Stomach (tissue), 9 donors: ENCODE data around the gene SLC2A14. TPM values are rescaled to one million over a fixed set of nuclear protein-coding genes. Genes with fewer than 3 reads are reported as not detected.
"Not testable (repeated sequence)": the region's sequence is repeated elsewhere in the genome, so short reads cannot be mapped to it uniquely, and the experiment has no call there.

Experiments
- DNase-seq, 2 donors: peaks; one replicate each; pipeline versions ENCODE4 v3.0.0 to v3.0.0-alpha.2; 2013 to 2019
- H3K27ac ChIP-seq, 5 donors: fragments of 200-600 bp in 4 of 5; sonication (generic) in 4 of 5; one replicate each; pipeline ENCODE4 v1.5.1; 2013 to 2019; ENCODE audit warnings: mild to moderate bottlenecking in 1 of 5, moderate library complexity in 1 of 5
- H3K27me3 ChIP-seq, 3 donors: fragments of 200-600 bp; sonication (generic); one replicate each; pipeline ENCODE4 v1.5.1; 2017 to 2019; ENCODE audit warnings: mixed run types in 1 of 3
- H3K36me3 ChIP-seq, 4 donors: fragments of 200-600 bp; sonication (generic); 1 replicate in 3 of 4; 2 replicates in 1 of 4; pipeline ENCODE4 v1.5.1; 2016 to 2019
- H3K4me1 ChIP-seq, 4 donors: fragments of 200-600 bp; sonication (generic); one replicate each; pipeline ENCODE4 v1.5.1; 2016 to 2019
- H3K4me3 ChIP-seq, 4 donors: fragments of 200-600 bp; sonication (generic) in 3 of 4; one replicate each; pipeline ENCODE4 v1.5.1; 2016 to 2019; ENCODE audit warnings: mild to moderate bottlenecking in 1 of 4
- H3K9me3 ChIP-seq, 4 donors: fragments of 200-600 bp; sonication (generic); one replicate each; pipeline ENCODE4 v1.5.1; 2016 to 2019
- EP300 ChIP-seq: sonication (generic); formaldehyde crosslinking; IDR thresholded peaks from one replicate; pipeline ENCODE4 v1.6.1; 2017; ENCODE audit warnings: antibody characterized with exemption
- POLR2A ChIP-seq, 4 donors: fragments of 450-650 bp; IDR thresholded peaks; one replicate each; pipeline ENCODE4 v1.6.1; 2016; ENCODE audit warnings: antibody characterized with exemption in 4 of 4, control low read depth in 2 of 4, mild to moderate bottlenecking in 1 of 4, moderate library complexity in 1 of 4
- POLR2AphosphoS5 ChIP-seq, 3 donors: sonication (generic); formaldehyde crosslinking; IDR thresholded peaks; one replicate each; pipeline ENCODE4 v1.6.1; 2016; ENCODE audit warnings: antibody characterized with exemption in 3 of 3
- WGBS, 5 donors: extraction: QIAGEN DNeasy Blood & Tissue Kit in 3 of 5; methylation state at CpG; one replicate each; pipeline versions ENCODE4 v1.1.5 to v1.1.7; 2013 to 2018; 5-methylcytosine and 5-hydroxymethylcytosine counted together
- intact Hi-C: fragments of 100-400 bp; cut with DNase I; formaldehyde crosslinking; loops from one replicate; pipeline ENCODE4 v1.15.1; 2023; ENCODE audit warnings: low total_unique reads
- polyA plus RNA-seq, 3 donors: library from polyadenylated mRNA; stranded (reverse); fragments of 200-250 nt; gene quantifications; one replicate each; pipeline ENCODE4 v1.2.3, GENCODE V29; 2013
- total RNA-seq, 5 donors: library from RNA; depleted of rRNA; stranded (reverse); fragments of >200 nt; gene quantifications; one replicate each; pipeline versions ENCODE4 v1.1.0 to v1.2.3, GENCODE V29; 2014 to 2016
- TF ChIP-seq, protein P1 (sequence below), 7 experiments: fragments of 450-650 bp in 4 of 7; fragments of 200-600 bp in 3 of 7; sonication (generic) in 3 of 7; IDR thresholded peaks; one replicate each; pipeline ENCODE4 v1.5.1; 2016 to 2019; ENCODE audit warnings: antibody characterized with exemption in 7 of 7, control low read depth in 2 of 7, mild to moderate bottlenecking in 1 of 7
- donor health status: healthy with polysubstance abuse.
- donor health status: Bipolar disorder and iron deficiency.
- donor health status: healthy.

Gene SLC2A14
- total and polyA plus RNA-seq, 8 donors = 0.05 to 0.61 TPM; not detected in 6

GRCh38 chr12:7832059-7832696, 40.5 kb downstream of the SLC2A14 start:
- TF ChIP-seq POLR2A (IDR thresholded peaks at IDR 0.05) (no peak), POLR2AphosphoS5 (IDR thresholded peaks at IDR 0.05) (no peak), EP300 (no peak)
- TF ChIP-seq, protein P1, sequence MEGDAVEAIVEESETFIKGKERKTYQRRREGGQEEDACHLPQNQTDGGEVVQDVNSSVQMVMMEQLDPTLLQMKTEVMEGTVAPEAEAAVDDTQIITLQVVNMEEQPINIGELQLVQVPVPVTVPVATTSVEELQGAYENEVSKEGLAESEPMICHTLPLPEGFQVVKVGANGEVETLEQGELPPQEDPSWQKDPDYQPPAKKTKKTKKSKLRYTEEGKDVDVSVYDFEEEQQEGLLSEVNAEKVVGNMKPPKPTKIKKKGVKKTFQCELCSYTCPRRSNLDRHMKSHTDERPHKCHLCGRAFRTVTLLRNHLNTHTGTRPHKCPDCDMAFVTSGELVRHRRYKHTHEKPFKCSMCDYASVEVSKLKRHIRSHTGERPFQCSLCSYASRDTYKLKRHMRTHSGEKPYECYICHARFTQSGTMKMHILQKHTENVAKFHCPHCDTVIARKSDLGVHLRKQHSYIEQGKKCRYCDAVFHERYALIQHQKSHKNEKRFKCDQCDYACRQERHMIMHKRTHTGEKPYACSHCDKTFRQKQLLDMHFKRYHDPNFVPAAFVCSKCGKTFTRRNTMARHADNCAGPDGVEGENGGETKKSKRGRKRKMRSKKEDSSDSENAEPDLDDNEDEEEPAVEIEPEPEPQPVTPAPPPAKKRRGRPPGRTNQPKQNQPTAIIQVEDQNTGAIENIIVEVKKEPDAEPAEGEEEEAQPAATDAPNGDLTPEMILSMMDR (IDR thresholded peaks at IDR 0.05) = peak in 3 of 7 experiments; percentile 24 to 30 (median 29)
- H3K36me3 ChIP-seq = no peaks in the 10 kb centered on the region
- no peak overlapping the region for H3K27ac ChIP-seq
- WGBS, 5 donors = 53 to 62% (median 58%) methylated on average over 6 of the region's 6 CpGs
- H3K4me1 ChIP-seq = no peaks in the 10 kb centered on the region
- H3K9me3 ChIP-seq = no peaks in the 10 kb centered on the region
- peak in 1 of 2 donors; percentile 71 for DNase-seq
- intact Hi-C loops = no loop called here
- no peak overlapping the region for H3K4me3 ChIP-seq
- no peaks in the 10 kb centered on the region for H3K27me3 ChIP-seq

DNA sequence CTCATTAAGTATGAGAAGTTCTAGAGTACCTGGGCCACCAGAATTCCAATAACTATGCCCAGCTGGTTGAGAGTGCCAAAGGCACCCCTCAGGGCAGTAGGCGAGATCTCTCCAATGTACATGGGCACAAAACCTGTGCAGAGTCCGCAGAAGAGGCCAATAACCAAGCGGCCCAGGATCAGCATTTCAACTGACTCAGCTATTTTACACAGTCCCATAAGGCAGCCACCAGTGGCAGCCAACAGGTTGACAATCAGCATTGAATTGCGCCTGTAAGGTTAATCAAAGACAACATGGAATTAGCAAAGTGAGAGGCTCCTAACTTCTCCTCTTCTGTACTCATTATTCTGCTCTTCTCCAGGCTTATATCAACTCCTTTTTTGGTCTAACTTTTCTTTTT, 43.0 kb downstream of the SLC2A14 start:
- H3K36me3 ChIP-seq, DNase-seq, H3K27ac ChIP-seq, H3K4me3 ChIP-seq, H3K27me3 ChIP-seq, H3K9me3 ChIP-seq, H3K4me1 ChIP-seq, intact Hi-C loops: not testable (repeated sequence)
- WGBS, 5 donors = 94 to 99% (median 97%) methylated on average over 4 of the region's 4 CpGs

DNA sequence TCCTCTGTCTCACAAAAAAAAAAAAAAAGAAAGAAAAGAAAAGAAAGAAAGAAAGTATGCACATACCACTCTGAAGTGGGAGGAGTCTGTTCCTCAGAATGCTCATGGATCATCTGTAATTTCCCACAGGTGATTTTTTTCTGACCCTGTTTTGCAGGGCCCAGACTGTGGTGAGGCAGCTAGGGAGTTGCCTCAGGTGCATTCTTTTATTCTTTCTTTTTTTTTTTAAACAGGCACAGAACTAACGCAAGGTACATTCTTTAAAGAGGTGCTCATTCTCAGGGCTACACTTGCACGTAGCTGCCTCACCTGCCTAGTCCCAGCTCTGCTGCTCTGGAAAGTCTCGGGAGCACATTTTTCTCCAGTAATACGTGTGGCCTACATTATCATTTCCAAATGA, 47.0 kb downstream of the SLC2A14 start:
- intact Hi-C loops, H3K36me3 ChIP-seq, H3K27ac ChIP-seq, H3K4me3 ChIP-seq, H3K9me3 ChIP-seq, H3K27me3 ChIP-seq, H3K4me1 ChIP-seq: not testable (repeated sequence)
- peak in 1 of 2 donors; percentile 35 for DNase-seq
- 44 to 69% (median 52%) methylated on average over 1 to 4 of the region's 4 CpGs for WGBS, 5 donors

- no peaks in the 10 kb centered on the region for H3K4me1 ChIP-seq
- no peaks in the 10 kb centered on the region for H3K9me3 ChIP-seq
- H3K27ac ChIP-seq = no peak overlapping the region
- TF ChIP-seq, protein P1 (IDR thresholded peaks at IDR 0.05) = peak in 5 of 7 experiments; percentile 59 to 72 (median 70)
- no peak for TF ChIP-seq POLR2A (IDR thresholded peaks at IDR 0.05)
- no peaks in the 10 kb centered on the region for H3K36me3 ChIP-seq
- WGBS, 5 donors = 2 to 6% (median 4%) methylated on average over 2 of the region's 2 CpGs
- intact Hi-C loops = no loop called here
- no peak overlapping the region for H3K4me3 ChIP-seq
- peak; percentile 71 to 83 for DNase-seq
- H3K27me3 ChIP-seq = no peaks in the 10 kb centered on the region
Observed at GRCh38 chr12:7806863-7807487, 65.7 kb downstream of the SLC2A14 start.

DNA sequence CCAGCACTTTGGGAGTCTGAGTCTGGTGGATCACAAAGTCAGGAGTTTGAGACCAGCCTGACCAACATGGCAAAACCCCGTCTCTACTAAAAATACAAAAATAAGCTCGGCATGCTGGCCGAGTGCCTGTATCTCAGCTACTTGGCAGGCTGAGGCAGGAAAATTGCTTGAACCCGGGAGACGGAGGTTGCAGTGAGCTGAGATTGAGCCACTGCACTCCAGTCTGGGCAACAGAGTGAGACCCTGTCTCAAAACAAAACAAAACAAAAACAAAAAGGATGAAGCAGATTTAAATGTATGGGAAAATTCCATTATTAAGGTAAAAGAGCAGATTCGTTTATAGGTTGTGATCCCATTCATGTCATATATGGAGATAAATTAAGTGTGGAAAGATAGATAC, 66.4 kb downstream of the SLC2A14 start:
- H3K27ac ChIP-seq, intact Hi-C loops, H3K9me3 ChIP-seq, H3K27me3 ChIP-seq, DNase-seq, H3K36me3 ChIP-seq, H3K4me1 ChIP-seq, H3K4me3 ChIP-seq: not testable (repeated sequence)
- 66 to 81% (median 74%) methylated on average over 6 of the region's 6 CpGs for WGBS, 5 donors

- no peaks in the 10 kb centered on the region for H3K36me3 ChIP-seq
- H3K27ac ChIP-seq = no peak overlapping the region
- DNase-seq = no peak
- H3K9me3 ChIP-seq = no peaks in the 10 kb centered on the region
- peaks cover 0 to 6% (median 3%) of the 10 kb centered on the region in 4 donors for H3K4me1 ChIP-seq
- H3K4me3 ChIP-seq = no peak overlapping the region
- no peaks in the 10 kb centered on the region for H3K27me3 ChIP-seq
- intact Hi-C loops = no loop called here
- TF ChIP-seq, protein P1 (IDR thresholded peaks at IDR 0.05) = no peak
- TF ChIP-seq EP300 (no peak), POLR2A (IDR thresholded peaks at IDR 0.05) (no peak), POLR2AphosphoS5 (IDR thresholded peaks at IDR 0.05) (no peak)
- WGBS, 5 donors = 43 to 64% (median 47%) methylated on average over 4 of the region's 4 CpGs
Observed at GRCh38 chr12:7801460-7801859, 71.3 kb downstream of the SLC2A14 start.

- H3K27me3 ChIP-seq, H3K9me3 ChIP-seq, intact Hi-C loops, H3K4me1 ChIP-seq, H3K4me3 ChIP-seq, H3K36me3 ChIP-seq, DNase-seq: not testable (repeated sequence)
- WGBS, 5 donors = 36 to 48% (median 46%) methylated on average over 1 to 3 of the region's 4 CpGs
- peak overlapping the region in 1 of 5 donors; percentile 73 for H3K27ac ChIP-seq
Observed at GRCh38 chr12:7798750-7799308, 73.9 kb downstream of the SLC2A14 start.
